ENCODE data around the gene AGR2.
"Not testable (repeated sequence)": the region's sequence is repeated elsewhere in the genome, so short reads cannot be mapped to it uniquely, and the experiment has no call there.

AGR2 gene

DNA sequence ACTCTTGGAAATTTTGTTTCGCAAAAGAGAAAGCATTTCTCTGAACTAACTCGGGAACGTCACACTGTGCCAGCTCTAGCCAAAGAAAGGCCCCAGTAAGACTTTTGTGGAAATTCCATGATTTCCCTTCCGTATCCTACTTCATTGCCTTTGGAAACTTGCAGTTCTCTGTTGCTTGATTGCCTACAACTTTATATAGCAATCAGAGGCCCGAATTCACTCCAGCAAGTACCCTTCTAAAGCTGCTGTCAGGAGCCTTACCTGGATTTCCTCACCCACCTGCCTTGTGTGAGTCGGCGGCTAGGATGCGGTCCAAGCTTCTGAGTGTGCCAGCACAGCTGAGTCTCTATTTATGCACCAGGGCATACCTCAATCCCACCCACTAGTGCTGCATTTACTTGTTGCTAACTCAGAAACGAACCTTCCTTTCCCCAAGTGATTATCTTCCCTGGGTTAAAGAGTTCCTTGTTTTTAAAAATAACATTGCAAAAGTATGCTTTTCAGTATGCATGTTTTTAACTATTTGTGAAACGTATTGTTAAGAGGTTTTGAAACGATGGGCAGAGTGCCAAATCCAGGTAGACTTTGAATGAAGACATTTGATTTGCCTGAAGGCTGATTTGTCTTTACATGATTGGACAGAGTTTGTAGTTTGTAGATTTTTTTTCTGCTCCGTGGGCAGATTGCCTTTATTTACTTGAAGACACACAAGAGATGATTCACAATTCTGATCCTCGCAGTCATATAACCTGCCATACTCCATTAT lies at the start of gene AGR2:
TSS of gene AGR2 (minus strand) at position 326 of the 766 bp plus-strand sequence. CDS start 3,203 bp downstream, outside the sequence.
- in situ Hi-C loops (cut with MboI; ENCODE audit: low sequenced_read_pairs), result loop anchor here (10.0 kb wide), 1 partner anchor 110 kb away; no protein-coding TSS in a partner anchor

DNA sequence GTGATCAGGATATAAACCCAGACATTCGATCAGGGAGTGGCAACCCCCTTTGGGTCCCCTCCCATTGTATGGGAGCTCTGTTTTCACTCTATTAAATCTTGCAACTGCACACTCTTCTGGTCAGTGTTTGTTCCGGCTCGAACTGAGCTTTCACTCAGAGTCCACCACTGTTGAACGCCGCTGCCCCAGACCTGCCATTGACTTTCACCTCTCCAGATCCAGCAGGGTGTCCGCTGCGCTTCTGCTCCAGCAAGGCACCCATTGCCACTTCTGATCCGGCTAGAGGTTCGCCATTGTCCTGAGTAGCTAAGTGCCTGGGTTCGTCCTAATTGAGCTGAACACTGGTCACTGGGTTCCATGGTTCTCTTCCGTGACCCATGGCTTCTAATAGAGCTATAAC lies 48.4 kb upstream of the AGR2 start:
- in situ Hi-C loops (cut with MboI; ENCODE audit: low sequenced_read_pairs), result not testable (repeated sequence)

DNA sequence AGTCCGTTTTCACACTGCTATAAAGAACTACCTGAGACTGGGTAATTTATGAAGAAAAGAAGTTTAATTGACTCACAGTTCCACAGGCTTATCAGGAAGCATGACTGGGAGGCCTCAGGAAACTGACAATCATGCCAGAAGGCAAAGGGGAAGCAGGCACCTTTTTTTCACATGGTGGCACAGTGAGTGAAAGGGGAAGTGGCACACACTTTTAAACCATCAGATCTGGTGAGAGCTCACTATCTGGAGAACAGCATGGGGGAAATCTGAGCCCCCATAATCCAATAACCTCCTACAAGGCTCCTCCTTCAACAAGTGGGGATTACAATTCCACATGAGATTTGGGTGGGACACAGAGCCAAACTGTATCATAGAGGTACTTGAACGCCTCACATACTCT lies 47.0 kb upstream of the AGR2 start:
- in situ Hi-C loops (cut with MboI; ENCODE audit: low sequenced_read_pairs), result no loop called here

DNA sequence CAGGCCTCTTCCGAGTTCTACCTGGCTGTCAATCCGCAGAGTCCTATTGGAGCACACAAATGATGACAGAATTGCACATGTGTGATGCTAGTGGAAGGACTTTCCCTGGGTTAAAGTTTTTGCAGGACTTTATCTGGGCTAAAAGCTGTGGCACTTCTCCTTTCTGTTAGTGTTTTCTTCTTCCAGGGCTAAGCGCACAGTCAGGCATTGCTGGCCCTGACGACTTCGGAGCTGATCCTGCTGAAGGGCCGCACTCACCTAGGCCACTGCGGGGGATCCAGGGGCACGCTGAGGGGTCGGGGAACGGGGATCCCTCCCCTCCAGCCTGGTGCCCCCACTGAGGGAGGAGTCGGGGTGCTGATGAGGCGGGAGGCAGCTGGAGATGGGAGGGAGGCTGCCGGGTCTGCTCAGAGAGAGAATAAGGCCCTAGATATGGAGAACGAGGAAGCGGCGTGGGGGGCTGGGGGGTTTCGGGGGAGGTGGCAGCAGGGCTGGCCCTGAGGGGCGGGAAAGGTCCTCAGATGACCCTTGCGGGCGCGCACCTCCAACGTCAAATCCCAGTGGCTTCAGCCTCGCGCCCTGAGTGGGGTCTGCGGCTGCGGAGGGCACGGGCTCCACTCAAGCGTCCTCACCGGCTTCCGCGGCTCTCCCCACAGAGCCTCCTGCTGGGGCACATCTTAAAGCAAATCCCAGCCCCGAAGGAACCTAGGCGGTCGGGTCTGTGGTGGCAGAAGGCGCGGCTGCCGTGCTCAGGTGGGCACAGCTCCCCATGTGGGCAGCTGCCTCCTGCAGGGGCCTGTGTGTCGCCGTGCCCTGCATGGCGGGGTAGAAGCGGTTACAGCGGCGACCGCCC lies 46.0 kb upstream of the AGR2 start:
- in situ Hi-C loops (cut with MboI; ENCODE audit: low sequenced_read_pairs), result no loop called here

DNA sequence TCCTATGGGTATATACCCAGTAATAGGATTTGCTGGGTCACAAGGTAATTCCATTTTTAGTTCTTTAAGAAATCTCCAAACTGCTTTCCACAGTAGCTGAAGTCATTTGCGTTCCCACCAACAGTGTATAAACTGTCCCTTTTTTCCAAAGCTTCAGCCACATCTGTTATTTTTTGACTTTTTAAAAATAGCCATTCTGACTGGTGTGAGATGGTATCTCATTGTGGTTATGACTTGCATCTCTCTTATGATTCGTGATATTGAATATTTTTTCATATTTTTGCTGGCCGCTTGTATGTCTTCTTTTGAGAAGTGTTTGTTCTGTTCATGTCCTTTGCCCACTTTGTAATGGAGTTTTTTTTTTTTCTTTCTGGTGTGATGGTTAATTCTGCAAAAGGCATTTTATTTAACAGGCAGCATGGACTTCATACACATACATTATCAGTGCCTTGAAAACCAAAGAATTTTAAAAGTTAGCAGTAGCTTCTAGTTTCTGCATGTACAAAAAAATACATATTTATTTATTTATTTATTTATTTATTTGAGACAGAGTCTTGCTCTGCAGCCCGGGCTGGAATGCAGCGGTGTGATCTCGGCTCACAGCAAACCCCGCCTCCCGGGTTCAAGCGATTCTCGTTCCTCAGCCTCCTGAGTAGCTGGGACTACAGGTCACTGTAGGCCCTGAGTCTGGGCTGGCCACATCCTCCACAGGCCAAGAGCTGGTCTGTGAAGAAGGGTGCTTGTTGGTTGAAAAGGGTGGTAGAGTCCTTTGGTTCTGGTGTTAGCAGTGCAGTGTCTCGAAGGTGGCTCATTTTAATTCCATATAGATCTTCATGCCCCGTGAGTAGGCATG lies 44.7 kb upstream of the AGR2 start:
- in situ Hi-C loops (cut with MboI; ENCODE audit: low sequenced_read_pairs), result no loop called here

DNA sequence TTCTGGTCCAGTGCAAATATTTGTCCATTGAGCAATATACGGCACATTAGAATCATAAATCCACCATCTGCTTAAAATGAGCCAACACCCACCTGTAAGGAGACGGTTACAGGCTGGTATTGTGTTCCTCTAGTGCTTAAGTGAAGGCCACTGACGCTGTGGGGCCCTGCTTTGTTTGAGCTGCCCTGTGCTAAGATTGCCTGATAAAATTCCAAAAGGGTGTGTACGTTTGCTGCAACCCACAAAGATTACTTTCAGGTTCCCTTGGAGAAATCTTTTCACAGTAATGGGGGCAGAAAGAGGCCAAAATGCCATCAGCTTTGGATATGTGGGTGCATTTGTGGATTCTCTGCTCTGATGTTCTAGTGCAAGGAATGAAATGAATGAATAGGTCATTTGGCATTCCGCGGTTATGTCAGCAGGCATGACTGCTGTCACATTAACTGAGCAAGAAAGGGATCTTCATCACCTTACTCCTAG lies 42.6 kb upstream of the AGR2 start:
- in situ Hi-C loops (cut with MboI; ENCODE audit: low sequenced_read_pairs), result no loop called here

DNA sequence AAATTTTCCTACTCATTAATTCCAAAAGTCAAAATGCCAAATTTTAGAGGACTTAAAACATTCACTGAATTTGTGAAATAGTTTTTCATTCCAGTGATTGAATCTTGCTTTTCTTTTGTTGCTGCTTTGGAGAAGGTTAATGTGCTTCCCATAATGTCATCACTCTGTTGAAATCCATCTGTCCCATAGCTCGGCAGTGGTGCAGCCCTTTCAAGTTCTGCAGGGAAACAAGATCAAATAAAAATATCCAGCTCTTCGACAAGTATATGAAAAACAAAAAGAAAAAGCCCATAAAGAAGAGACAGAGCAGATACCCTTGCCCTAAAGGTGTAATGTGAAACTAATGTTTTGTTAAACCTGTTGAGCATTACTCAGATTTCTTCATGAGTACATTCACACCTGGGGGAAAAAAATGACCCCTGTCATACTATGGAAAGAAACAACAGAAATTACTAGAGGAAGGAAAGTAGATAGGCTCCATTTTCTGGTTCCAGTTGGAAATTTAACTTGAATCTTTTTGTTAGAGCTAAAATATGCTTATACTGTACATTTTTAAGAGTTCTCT lies 41.9 kb upstream of the AGR2 start:
- in situ Hi-C loops (cut with MboI; ENCODE audit: low sequenced_read_pairs), result no loop called here

DNA sequence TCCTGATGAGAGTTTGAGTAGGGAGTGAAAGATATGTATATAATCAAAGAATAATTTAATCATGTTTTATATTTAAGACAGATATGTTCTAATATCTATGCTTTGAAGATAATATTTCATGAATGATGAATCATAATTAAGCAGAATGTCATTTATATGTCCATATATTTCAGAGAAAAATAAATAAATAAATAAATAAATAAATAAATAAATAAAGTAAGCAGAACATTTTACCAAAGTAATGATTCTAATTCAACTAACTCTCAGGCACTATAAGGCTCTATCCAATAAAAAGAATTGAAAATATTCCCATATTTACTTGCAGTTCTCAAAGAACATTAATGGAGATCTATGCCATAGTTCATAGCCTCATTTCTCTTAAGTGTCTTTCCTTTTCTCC lies 40.9 kb upstream of the AGR2 start:
- in situ Hi-C loops (cut with MboI; ENCODE audit: low sequenced_read_pairs), result no loop called here

DNA sequence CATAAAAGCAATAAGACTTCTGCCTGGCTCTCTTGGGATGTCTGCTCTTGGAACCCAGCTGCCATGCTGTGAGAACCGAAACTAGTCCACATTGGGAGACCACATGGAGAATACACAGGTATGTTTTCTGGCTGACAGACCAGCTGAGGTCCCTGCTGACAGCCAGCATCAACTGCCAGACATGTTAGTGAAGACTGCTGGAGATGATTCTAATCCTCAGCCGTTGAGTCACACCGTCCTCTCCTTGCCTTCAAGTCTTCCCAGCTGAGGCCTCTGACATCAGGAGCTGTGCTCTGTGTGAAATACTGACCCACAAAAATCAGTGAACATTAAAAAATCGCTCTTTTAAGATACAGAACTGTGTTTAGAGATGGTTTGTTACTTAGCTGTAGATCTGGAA lies 36.9 kb upstream of the AGR2 start:
- in situ Hi-C loops (cut with MboI; ENCODE audit: low sequenced_read_pairs), result no loop called here

DNA sequence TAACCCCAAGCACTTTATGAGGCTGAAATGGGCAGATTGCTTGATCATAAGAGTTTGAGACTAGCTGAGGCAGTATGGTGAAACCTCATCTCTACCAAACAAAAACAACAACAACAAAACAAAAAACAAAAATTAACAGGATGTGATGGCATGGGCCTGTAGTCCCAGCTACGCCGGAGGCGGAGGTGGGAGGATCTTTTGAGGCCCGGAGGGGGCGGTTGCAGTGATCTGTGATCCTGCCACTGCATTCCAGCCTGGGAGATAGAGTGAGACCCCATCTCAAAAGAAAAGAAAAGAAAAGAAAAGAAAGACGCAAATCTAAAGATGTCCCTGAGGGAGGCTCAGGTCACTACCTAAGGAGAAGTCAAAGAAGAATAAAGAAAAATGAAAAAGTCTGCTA lies 35.3 kb upstream of the AGR2 start:
- in situ Hi-C loops (cut with MboI; ENCODE audit: low sequenced_read_pairs), result no loop called here

DNA sequence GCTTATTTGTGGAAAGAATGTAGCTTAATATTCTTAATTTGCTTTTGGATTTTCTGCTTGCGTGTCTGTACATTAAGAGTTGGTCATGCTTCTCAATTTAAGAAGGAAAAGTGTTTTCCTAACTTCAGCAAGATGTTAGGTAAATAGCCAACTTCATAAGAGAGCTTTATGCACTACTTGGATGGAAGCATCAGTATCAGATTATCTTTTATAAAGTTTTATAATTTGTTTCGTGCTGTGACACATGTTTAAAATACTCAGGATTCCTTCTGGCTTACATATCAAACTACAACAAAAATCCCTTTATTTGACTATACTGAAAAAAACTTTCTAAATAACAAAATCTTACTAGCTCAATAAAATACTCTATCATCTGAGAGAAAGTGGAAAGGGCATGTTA lies 34.8 kb upstream of the AGR2 start:
- in situ Hi-C loops (cut with MboI; ENCODE audit: low sequenced_read_pairs), result no loop called here

DNA sequence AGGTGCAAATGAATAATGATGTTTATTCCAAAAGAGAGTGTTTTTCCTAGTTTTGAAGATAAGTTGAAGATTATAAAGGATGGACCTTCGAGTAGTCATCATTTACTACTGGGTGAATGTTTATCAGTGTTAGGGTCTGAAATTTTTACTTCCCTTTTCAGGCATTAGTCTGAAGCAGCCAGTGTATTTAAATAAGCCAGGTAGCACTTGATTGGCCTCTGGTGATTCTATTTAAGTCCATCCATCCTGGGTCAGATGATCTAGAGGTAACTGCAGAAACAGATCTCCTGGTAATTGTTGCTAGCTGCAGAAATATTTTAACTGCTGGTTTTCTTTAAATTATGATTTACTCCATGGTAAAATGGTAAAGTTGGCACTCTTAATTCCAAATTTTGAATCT lies 34.1 kb upstream of the AGR2 start:
- in situ Hi-C loops (cut with MboI; ENCODE audit: low sequenced_read_pairs), result no loop called here

DNA sequence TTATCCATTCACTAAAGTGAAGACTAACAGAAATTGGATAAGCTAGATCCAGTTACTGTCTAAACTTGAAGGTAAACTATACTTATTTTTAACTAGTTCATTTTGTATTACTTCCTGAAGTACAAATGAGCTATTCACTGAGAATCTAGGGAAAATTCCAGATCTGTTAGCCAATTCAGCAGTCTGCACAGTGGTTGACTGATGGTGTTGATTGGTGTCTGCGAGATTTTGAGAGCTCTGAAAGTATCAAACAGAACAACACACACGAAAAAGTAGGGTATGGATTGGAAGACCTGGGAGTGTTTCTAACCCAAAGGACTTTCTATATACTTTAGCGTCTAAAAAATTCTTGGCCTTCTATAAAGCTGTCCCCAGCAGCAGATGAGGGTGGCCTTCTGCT lies 33.6 kb upstream of the AGR2 start:
- in situ Hi-C loops (cut with MboI; ENCODE audit: low sequenced_read_pairs), result no loop called here

DNA sequence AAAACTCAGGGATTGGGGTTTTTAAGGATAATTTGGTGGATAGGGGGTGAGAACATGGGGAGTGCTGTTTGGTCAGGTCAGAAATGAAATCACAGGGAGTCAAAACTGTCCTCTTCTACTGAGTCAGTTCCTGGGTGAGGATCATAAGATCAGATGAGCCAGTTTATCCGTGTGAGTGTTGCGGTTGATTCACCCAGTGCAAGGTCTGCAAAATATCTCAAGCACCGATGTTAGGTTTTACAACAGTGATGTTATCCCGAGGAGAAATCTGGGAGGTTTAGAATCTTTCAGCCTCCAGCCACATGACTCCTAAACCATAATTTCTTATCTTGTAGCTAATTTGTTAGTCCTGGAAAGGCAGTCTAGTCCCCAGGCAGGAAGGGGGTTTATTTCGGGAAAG lies 31.7 kb upstream of the AGR2 start:
- in situ Hi-C loops (cut with MboI; ENCODE audit: low sequenced_read_pairs), result no loop called here

DNA sequence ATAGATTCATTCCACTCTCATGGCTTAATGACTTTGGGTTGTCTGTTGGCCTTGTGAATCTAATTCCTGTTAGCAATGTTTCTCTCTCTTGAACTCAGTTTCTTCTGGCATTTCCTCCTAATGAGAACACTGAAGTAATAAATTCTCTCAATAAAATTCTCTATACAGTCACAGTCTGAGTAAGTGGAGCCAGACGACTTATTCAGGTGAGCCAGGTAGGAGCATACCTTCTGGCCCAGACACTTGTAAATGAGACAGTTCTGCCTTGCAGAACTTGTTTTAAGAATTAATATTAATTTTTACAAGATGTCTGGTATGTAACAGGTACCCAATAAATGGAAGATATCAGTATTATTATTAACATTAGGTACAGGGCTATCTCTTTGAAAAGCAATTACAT lies 28.6 kb upstream of the AGR2 start:
- in situ Hi-C loops (cut with MboI; ENCODE audit: low sequenced_read_pairs), result no loop called here

DNA sequence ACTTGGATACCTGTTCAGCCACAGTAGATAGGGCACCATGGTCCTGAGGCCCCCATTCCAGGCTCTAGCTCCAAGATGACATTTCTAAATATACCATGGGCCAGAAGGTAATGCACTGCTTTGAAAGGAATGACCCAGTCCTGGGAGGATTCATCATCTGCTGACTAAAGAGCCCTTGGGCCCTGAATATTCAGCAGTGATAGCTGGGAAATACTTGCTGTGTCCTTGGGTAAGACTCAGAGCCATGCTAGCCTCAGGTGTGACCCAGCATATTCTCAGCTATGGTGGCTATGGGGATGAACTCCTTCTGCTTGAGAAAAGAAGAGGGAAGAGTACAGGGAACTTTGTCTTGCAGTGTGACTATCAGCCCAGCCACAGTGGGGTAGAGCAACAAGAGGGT lies 21.3 kb upstream of the AGR2 start:
- in situ Hi-C loops (cut with MboI; ENCODE audit: low sequenced_read_pairs), result no loop called here

DNA sequence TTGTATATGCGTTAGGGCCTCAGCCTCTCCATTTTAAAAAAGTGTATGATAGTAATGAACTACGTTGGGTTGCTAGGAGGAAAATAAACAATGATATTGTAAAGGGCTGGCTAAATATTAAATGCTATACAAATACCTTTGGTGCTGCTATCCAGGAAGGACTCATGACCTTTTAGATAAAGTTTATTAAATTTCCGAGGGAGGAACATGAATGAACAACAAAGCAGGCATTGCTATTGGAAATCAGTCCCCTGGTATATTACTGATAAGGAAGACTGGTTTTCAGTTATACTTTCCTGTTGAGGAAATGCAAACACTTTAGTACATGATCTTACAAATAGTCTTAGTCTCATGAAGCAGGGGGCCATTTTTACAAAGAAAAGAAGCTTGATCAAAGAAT lies 17.2 kb upstream of the AGR2 start:
- in situ Hi-C loops (cut with MboI; ENCODE audit: low sequenced_read_pairs), result no loop called here

DNA sequence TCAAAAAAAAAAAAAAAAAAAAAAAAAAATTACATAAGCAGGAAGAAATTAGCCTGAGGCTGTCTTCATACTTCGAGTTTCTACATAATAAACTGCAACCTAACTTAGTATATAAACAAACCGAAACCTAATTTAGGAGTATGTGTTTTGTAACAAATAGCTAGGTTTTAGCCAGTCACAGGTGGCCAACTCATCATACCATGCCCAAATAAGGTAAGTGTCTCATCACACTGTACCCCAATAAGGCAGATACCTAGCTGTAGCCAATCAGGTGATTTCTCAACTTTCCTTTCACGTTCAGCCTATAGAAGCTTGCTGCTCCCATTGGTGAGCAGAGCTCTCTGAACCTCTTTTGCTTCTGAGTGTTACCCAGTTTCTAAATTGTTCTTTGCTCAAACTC lies 13.9 kb upstream of the AGR2 start:
- in situ Hi-C loops (cut with MboI; ENCODE audit: low sequenced_read_pairs), result no loop called here

DNA sequence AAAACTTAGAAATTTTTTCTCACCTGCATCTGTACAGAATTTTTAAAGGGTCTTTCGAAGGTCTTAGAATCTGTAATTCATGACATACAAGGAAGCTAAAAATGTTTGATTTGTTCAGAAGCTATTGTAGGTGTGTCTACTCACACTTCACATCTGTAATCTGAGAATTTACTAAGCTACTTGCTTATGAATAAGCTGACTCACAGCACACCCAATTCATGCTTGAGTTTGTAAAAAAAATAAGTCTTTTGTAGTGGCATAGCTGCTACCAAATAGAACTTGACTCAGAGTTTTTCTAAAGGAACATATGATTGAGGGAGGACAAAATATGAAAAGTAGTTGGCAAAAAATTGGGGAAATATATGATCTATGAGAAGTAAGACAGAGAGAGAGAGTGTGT lies 12.7 kb upstream of the AGR2 start:
- in situ Hi-C loops (cut with MboI; ENCODE audit: low sequenced_read_pairs), result no loop called here

DNA sequence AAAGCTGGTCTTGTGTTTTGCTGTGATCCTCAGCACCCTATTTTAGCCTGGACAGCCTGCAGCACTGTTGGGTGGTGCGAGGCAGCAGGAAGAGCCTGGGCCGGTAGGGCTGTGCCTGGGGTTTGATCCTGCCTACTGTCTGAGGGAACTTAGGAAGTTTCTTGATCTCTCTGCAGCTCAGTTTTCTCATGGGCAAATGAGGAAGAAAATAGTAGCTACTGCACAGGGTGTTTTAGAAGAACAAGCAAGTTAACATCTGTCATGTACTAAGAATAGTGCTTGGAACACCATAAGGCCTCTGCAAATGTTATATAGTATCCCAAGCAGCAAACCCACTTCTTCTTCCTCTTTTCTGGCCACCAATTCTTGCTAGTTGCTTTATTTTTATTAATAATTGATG lies 12.0 kb upstream of the AGR2 start:
- in situ Hi-C loops (cut with MboI; ENCODE audit: low sequenced_read_pairs), result no loop called here

DNA sequence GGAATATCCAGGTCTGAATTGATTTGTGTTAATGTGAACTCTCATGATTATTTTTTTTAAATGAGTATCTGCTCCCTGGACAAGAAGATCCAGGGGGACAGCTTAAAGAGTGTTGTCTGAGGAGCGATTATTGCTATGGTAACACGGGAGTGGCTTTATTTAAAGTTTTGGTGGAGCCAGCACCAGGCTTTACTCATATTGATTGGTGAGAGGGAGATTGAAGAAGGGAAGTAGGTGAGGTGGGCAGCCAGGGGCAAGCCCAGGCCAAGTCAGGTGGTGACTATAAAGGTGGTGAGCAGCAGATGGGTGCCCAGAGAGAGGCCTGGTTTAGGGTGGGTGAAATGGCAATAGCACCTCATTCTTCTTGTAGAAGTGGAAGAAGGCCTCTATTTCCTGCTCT lies 10.2 kb upstream of the AGR2 start:
- in situ Hi-C loops (cut with MboI; ENCODE audit: low sequenced_read_pairs), result no loop called here

Data from HL-60/S4 treated with phorbol 12-myristate 13-acetate at 8.2 ng/mL for 4 days and 3 days (cell line).